GM18951 (cell line): ENCODE data around the gene BBS12.
"Not testable (repeated sequence)": the region's sequence is repeated elsewhere in the genome, so short reads cannot be mapped to it uniquely, and the experiment has no call there.

Experiments
- POLR2A ChIP-seq: IDR thresholded peaks from 4 replicates; pipeline ENCODE4 v1.6.1; 2011; ENCODE audit warnings: mild to moderate bottlenecking; ENCODE audit not compliant: insufficient read length, insufficient read depth; ENCODE audit errors: extremely low read depth
- in situ Hi-C: fragments of 300-500 bp; cut with MboI; formaldehyde crosslinking; loops from one replicate; pipeline ENCODE4 v1.12.0; 2022; ENCODE audit warnings: low sequenced_read_pairs, mixed read lengths, inconsistent platforms; ENCODE audit not compliant: unreplicated experiment

Gene BBS12

GRCh38 chr4:122783301-122784215 is 51.1 kb downstream of the BBS12 start:
- no peak for TF ChIP-seq POLR2A

GRCh38 chr4:122784261-122784660 is 51.8 kb downstream of the BBS12 start:
- in situ Hi-C loops, result no loop called here
- TF ChIP-seq POLR2A, result no peak

More at GRCh38 chr4:122783301-122784215, 51.1 kb downstream of the BBS12 start:
- in situ Hi-C loops, result no loop called here

GRCh38 chr4:122785099-122785498 is 52.6 kb downstream of the BBS12 start:
- TF ChIP-seq POLR2A, result no peak
- in situ Hi-C loops, result no loop called here

- in situ Hi-C loops, result not testable (repeated sequence)
Measured at GRCh38 chr4:122786296-122786695, 53.8 kb downstream of the BBS12 start.

GRCh38 chr4:122786920-122787319 is 54.4 kb downstream of the BBS12 start:
- in situ Hi-C loops, result not testable (repeated sequence)

GRCh38 chr4:122787940-122788339 is 55.4 kb downstream of the BBS12 start:
- TF ChIP-seq POLR2A, result no peak
- in situ Hi-C loops, result no loop called here

GRCh38 chr4:122788935-122789334 is 56.4 kb downstream of the BBS12 start:
- in situ Hi-C loops, result no loop called here

GRCh38 chr4:122793811-122794210 is 61.3 kb downstream of the BBS12 start:
- no peak for TF ChIP-seq POLR2A
- in situ Hi-C loops, result no loop called here

More at GRCh38 chr4:122788935-122789334, 56.4 kb downstream of the BBS12 start:
- TF ChIP-seq POLR2A, result no peak
